ENCODE data around the gene OGDH.

The OGDH gene

GRCh38 chr7:44664780-44665461, 58.5 kb downstream of the OGDH start:
- H3K27ac ChIP-seq, result peak overlapping the region; percentile 6

GRCh38 chr7:44665531-44666213, 59.2 kb downstream of the OGDH start:
- peak; percentile 10 for DNase-seq (ENCODE audit: low read depth, low spot score)
- peak overlapping the region; percentile 6 for H3K27ac ChIP-seq

More at GRCh38 chr7:44664780-44665461, 58.5 kb downstream of the OGDH start:
- no peak for DNase-seq (ENCODE audit: low read depth, low spot score)

DNA sequence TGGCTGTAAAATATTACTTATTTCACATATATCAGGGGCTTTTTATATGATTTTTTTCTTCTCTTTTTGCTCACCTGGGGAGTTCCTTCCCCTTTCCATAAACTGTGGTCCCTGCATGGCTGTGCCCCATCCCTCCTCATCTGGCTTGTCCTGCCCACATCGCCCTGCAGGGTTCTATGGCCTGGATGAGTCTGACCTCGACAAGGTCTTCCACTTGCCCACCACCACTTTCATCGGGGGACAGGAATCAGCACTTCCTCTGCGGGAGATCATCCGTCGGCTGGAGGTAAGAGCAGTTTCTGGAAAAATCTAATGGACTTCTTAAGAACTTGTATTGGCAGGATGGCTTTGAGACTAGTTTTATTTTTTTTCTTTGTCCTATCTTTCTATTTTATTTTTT, 60.1 kb downstream of the OGDH start:
- DNase-seq (ENCODE audit: low read depth, low spot score), result no peak
- H3K27ac ChIP-seq, result no peak overlapping the region

GRCh38 chr7:44667190-44667589, 60.8 kb downstream of the OGDH start:
- H3K27ac ChIP-seq, result no peak overlapping the region
- no peak for DNase-seq (ENCODE audit: low read depth, low spot score)

DNA sequence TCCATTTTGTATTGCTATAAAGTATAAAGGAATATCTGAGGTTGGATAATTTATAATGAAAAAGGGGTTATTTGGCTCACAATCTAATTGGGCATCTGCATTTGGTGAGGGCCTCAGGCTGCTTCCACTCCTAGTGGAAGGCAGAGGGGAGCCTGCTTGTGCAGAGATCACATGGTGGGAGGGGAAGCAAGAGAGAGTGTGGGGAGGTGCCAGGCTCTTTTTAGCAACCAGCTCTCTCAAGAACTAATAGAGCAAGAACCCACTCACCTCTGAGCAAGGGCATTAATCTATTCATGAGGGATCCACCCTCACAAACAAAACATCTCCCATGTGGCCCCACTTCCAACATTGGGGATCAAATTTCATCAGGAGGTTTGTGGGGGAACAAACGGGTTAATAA, 64.6 kb downstream of the OGDH start:
- DNase-seq (ENCODE audit: low read depth, low spot score), result no peak
- H3K27ac ChIP-seq, result no peak overlapping the region

GRCh38 chr7:44673324-44673723, 66.9 kb downstream of the OGDH start:
- no peak for DNase-seq (ENCODE audit: low read depth, low spot score)

GRCh38 chr7:44673771-44674170, 67.3 kb downstream of the OGDH start:
- no peak overlapping the region for H3K27ac ChIP-seq
- DNase-seq (ENCODE audit: low read depth, low spot score), result no peak

More at GRCh38 chr7:44673324-44673723, 66.9 kb downstream of the OGDH start:
- no peak overlapping the region for H3K27ac ChIP-seq

- no peak for DNase-seq (ENCODE audit: low read depth, low spot score)
- H3K27ac ChIP-seq, result no peak overlapping the region
Observed at GRCh38 chr7:44674381-44674780, 68.0 kb downstream of the OGDH start.

DNA sequence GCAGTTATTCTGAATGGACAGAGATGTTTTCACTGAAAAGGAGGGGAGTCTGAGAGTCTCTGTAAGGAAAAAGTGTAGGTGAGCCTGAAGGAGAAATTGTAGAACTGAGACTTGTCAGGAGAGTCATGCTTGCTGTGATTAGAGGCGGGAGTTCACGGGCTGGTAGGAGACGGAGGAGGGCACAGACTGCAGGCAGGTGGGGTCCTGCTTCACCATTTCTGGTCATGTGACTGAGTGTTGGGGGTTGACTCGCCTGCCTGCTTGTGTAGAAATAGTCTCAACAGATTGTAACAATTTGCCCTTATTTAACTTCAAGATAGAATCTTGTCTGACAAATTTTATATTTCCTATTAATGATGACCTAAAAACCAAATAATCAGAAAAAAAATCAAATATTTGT, 70.3 kb downstream of the OGDH start:
- H3K27ac ChIP-seq, result no peak overlapping the region
- no peak for DNase-seq (ENCODE audit: low read depth, low spot score)

DNA sequence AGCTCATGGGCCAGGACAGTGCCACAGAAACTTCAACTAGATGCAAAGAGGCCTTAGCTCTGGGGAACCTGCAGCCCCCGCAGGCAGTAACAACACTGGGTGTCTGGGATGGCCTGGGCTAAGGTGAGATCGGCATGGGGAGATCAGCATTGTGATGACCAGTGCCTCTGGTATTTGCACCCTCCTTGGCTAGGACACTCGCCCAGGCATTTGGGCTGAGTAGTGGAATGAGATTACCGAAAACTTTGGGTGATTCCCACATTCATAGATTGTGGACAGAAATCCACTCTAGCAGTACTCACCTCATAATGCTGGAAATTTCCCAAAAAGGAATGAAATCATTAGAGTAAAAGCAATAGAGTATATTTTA, 71.7 kb downstream of the OGDH start:
- DNase-seq (ENCODE audit: low read depth, low spot score), result no peak
- peak overlapping the region; percentile 54 for H3K27ac ChIP-seq

DNA sequence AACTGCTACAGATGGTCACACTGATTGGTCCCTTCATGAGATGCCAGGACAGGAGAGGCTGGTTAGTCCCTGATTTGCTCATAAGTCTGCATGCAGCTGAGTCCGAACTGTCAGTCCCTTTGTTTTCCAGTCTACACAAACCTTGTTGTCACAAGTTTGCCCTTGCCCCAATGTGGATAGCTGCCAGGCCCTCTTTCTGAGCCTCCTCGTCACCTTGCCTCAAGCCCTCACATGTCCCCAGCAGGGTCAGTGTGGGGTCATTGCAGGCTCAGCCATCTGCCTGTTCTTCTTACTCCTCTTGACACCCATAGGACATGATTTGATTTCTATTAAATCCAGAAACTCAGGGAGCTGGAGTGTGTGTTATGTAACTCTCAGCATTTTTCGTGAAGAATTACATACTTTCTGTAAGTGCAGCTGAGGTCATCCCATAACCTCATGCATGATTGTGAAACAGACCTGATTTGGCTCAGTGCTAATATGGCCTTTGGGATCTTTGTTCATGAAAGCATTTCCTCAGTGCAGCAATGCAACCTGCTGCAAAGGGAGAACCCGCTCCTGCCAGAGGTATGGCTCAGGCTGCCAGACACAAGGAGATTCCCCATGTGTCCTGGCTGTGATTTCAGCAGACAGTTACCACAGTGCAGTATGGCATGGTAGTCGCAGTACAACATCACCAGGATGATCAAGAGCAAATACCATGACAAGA, 72.2 kb downstream of the OGDH start:
- no peak for DNase-seq (ENCODE audit: low read depth, low spot score)

GRCh38 chr7:44681645-44682044, 75.2 kb downstream of the OGDH start:
- no peak for DNase-seq (ENCODE audit: low read depth, low spot score)
- H3K27ac ChIP-seq, result no peak overlapping the region

More for the DNA sequence above, 72.2 kb downstream of the OGDH start:
- H3K27ac ChIP-seq, result peak overlapping the region; percentile 54

GRCh38 chr7:44685723-44686122, 79.3 kb downstream of the OGDH start:
- DNase-seq (ENCODE audit: low read depth, low spot score), result no peak
- no peak overlapping the region for H3K27ac ChIP-seq

- H3K27ac ChIP-seq, result no peak overlapping the region
- no peak for DNase-seq (ENCODE audit: low read depth, low spot score)
Observed at GRCh38 chr7:44689427-44689826, 83.0 kb downstream of the OGDH start.

GRCh38 chr7:44693641-44694313, 87.3 kb downstream of the OGDH start:
- no peak for DNase-seq (ENCODE audit: low read depth, low spot score)
- no peak overlapping the region for H3K27ac ChIP-seq

DNA sequence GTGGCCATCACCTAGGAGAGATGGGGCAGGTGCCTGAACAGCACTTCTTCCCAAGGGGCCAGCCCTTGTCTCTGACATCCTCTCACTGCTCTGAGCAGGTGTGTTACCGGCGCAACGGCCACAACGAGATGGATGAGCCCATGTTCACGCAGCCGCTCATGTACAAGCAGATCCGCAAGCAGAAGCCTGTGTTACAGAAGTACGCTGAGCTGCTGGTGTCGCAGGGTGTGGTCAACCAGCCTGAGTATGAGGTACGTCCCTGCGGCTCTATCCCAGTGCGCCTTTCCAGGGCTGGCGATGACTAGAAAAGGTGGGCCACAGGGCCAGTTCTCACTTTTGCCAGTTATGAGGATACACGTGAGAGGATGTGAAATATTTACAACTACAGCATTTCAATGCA, 87.9 kb downstream of the OGDH start:
- no peak for DNase-seq (ENCODE audit: low read depth, low spot score)
- no peak overlapping the region for H3K27ac ChIP-seq

DNA sequence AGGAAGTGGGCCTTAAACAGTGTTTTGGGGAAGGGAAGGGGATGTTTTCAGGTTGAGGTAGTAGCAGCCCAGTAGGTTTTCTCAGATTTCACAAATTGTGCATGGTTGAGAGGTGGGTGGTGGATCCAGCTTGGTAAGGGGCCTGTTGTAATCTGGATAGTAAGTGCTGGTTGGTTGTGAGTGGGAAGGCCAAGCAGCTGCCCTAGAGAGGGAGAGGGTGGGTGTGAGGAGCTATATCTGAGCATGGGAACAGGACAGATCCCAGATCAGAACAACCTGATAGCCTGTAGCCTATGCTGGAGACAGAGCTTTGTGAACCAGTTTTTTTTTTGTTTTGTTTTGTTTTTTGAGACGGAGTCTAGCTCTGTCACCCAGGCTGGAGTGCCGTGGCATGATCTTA, 88.3 kb downstream of the OGDH start:
- DNase-seq (ENCODE audit: low read depth, low spot score), result no peak
- H3K27ac ChIP-seq, result no peak overlapping the region

DNA sequence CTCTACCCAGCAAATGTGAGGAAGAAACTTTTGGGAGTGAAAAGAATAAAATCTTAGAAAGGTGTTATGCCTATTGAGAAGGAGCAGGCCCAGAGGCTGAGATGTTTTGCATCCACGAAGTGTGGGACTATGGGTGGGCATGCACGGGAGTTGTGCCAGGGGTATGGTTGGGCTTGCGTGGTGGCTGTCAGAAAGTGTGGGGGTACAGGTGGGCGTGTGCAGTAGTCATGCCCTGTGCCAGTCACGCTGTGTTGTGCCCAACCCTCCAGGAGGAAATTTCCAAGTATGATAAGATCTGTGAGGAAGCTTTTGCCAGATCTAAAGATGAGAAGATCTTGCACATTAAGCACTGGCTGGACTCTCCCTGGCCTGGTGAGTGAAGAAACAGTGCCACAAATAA, 89.3 kb downstream of the OGDH start:
- no peak overlapping the region for H3K27ac ChIP-seq

DNA sequence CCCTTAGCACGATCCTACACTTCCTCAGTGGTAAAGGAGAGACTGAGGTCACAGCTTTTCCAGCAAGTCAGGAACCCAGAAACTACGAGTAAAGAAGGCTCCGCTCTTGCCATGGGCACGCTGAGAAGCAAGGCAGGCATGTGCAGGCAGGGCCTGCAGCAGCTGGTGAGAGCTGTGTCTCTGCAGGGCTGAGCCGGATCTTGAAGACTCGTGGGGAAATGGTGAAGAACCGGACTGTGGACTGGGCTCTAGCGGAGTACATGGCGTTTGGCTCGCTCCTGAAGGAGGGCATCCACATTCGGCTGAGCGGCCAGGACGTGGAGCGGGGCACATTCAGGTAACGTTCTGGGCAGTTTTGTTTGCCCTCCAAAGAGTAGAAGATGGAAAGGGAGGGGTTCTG, 90.3 kb downstream of the OGDH start:
- DNase-seq (ENCODE audit: low read depth, low spot score), result no peak
- H3K27ac ChIP-seq, result no peak overlapping the region

More for the DNA sequence above, 89.3 kb downstream of the OGDH start:
- DNase-seq (ENCODE audit: low read depth, low spot score), result no peak

- no peak for DNase-seq (ENCODE audit: low read depth, low spot score)
- no peak overlapping the region for H3K27ac ChIP-seq
Observed at GRCh38 chr7:44697136-44698045, 91.0 kb downstream of the OGDH start.
